HG03521 (cell line): ENCODE data around the gene KLHDC3.

Source experiments
- ATAC-seq: cut with Tn5 transposase; IDR thresholded peaks from one replicate; pipeline ENCODE4 v1.9.1; 2021; ENCODE audit warnings: mild to moderate bottlenecking, moderate library complexity; ENCODE audit not compliant: unreplicated experiment

Gene KLHDC3

DNA sequence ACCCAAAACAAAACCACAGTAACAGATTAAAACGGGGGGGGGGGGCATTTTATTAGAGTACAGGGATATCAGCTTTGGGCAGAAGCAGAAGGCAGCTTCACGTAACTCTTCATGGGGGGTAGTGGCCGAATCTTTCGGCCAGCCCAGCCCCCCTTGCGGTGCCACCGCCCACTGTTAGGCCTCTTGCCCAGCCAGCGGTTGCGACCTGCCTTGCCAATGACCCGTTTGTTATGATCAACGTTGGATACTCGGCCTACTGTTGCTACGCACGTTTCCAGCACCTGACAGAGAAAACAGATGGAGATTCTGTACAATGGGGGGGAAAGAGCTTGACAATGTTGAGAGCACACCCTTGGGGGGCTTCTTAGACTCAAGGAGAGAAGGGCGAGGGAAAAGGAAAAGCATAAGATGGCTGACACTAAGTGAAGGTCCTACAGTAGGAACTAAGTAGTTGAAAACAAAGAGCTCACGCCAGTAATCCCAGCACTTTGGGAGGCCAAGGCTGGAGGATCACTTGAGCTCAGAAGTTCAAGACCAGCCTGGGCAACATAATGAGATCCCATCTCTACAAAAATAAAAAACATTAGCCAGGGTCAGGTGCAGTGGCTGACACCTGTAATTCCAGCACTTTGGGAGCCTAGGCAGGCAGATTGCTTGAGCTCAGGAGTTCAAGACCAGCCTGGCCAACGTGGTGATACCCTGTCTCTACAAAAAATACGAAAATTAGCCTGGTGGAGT is 40.3 kb downstream of the KLHDC3 start:
- ATAC-seq, result no peak

DNA sequence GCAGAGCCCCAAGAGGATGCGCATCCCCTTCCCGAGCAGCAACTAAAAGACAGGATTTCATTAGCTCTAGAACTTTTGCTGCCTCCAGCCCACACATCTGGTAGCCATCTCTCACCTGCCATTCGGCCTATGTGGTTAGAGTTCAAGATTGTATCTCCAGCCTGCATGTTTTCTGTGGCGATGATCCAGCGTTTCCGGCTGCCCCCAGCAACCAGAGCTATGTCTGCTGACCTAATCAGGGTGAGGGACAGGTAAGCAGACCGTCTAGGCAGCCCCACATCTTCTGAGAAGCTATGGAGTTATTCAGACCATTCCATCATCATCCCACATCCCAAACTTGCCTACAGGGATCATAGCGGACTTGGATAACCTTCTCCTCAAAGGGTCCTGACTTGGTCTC is 41.9 kb downstream of the KLHDC3 start:
- ATAC-seq, result no peak

DNA sequence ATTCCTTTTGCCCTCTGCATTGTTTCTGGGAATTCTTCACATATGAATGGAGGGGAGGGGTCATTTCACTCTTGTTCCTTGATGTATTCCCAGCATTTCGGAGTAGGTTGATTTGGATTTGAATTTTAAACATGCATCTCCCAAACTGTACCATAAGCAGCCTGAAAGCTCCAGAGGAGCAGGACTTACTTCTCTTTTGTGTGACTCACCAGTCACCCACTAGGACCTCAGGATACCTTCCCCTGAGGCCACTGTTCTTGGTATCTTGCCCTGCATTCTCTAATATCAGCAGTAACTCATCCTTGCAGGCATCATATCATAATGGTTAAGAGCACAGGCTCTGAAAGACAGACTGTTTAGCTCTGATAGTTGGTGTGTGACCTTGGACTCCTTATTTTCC is 44.5 kb downstream of the KLHDC3 start:
- no peak for ATAC-seq

DNA sequence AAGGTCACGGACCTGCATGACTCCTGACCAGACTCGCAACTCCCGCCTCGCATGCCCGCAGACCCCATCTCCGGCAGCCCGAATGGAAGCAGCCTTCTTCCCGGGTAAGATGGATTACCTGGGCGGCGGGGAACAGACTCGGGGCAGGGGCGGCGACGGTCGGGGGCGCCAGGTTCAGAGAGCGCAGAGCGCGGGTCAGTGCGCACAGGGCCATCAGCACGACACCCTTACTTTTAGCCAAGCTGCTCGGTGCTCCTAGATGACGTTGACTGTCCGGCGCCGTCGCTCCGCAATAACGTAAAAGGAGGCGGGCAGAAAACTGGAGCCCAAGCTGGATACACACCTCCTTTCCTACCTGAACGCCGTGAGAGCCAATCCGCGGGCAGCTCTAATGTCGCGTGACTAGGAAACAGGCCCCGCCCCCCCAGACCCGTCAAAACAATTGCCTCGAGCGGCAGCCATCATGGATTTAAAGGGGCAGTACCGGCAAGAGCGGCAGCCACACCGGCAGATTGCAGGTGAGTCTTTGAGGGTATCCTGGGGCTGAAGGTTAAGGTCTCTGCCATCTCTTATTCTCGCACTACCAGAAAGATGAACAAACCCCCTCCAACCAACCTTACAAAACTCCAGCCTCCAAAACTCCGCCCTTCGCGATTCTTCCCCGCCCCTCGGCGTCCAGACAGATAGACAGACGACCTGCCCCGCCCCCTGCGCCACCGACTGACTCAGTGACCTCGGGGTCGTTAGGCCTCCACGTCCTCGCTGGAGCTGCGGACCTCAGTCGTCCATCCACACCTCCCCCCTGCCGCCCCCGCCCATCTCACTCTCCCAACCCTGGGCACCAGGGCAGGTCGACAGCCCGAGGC is 45.4 kb downstream of the KLHDC3 start, which contains the start of the genes KLC4 and MRPL2:
Gene KLC4, plus strand, starts transcription at position 464 of the 866 bp plus-strand sequence. CDS start 1,705 bp downstream, outside the sequence.
Gene MRPL2, minus strand, starts transcription at position 267 of the 866 bp plus-strand sequence. Its CDS starts 53 bp downstream, at position 214.
- ATAC-seq, result peak; percentile 91

DNA sequence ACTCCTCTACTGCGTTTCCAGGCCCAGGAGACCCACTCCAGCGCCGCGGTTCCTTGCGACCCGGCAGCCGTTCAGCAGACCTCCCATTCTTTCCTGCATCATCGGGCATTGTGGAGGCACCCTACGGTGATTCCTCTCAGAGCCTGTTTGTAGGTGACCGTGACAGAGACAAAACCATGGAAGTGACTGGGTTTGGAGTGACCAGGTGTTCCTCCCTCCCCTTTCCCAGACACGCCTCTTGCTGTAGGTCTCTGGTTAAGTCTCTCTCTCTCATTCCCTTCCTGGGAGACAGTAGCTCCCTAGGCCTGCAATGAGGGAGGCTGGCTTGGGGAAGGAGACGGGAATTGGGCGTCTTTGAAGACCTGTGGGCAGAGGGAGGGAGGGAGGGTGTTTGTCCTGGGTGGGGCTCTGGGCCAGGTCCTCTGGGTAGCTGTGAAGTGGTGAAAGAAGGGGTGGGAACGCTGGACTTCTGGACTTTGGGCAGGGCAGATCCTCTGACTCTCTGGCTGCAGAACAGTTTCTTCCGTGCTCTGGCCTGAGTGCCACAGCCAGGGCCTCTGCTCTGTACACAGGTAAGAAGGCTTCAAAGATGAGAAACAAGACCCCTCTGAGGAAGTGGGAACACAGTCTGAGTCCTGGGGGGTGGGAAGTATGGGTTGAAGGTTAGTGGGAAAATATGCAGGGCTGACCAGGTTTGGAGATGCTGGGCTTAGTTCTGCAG is 46.1 kb downstream of the KLHDC3 start:
- no peak for ATAC-seq

DNA sequence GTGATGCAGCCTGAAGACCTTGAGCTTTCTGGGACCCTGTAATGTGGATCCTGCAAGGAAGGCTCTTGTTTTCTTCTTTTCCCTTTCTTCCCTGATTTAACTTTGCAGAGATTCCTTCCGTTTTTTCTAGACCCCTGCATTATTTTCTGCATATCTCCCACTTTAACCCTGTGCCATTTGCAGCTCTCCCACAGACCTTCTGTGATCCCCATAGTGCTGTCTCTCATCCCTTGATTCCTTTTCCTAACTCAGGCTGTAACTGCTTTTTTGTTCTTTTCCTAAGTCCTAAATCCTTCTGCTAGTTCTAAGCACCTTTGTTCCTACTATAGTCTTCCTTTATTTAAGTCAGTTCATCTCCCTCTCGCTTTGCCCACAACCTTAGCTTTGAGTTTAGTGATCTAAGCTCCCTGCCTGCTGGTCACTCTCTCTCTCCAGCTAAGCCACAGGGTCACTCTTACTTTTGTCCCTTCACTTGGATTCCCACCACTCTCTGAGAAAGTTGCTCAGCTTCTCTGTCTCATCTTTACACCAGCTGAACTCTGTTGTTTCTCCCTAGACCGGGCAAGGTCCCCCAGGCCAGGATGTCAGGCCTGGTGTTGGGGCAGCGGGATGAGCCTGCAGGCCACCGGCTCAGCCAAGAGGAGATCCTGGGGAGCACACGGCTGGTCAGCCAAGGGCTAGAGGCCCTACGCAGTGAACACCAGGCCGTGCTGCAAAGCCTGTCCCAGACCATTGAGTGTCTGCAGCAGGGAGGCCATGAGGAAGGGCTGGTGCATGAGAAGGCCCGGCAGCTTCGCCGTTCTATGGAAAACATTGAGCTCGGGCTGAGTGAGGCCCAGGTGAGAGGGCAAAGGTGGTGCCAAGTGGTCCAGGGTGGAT is 46.9 kb downstream of the KLHDC3 start:
- ATAC-seq, result no peak

DNA sequence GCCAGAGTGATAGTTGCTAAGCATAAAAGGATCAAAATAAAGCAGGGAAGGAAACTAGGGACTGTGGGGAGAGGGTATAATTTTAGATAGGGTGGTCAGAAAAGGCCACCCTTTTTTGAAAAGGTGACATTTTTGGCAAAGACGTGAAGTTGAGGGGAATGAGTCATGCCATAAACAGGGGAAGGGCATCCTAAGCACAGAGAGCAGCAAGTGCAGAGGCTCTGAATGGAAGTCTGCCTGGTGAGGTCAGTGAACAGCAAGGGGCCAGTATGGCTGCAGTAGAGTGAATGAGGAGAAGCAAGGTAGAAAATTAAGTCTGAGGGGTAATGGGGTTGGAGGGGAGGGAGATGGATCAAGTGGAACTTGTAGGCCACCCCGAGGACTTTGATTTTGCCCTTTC is 47.8 kb downstream of the KLHDC3 start:
- no peak for ATAC-seq

DNA sequence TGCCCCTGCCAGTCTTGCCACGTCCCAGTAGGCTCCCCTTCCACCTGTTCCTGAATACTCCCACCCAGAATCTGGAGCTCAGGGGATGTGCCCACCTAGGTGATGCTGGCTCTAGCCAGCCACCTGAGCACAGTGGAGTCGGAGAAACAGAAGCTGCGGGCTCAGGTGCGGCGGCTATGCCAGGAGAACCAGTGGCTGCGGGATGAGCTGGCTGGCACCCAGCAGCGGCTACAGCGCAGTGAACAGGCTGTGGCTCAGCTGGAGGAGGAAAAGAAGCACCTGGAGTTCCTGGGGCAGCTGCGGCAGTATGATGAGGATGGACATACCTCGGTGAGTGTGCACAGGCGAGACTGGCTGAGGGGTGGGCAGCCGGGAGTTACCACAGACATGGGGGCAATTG is 48.8 kb downstream of the KLHDC3 start:
- ATAC-seq, result no peak

DNA sequence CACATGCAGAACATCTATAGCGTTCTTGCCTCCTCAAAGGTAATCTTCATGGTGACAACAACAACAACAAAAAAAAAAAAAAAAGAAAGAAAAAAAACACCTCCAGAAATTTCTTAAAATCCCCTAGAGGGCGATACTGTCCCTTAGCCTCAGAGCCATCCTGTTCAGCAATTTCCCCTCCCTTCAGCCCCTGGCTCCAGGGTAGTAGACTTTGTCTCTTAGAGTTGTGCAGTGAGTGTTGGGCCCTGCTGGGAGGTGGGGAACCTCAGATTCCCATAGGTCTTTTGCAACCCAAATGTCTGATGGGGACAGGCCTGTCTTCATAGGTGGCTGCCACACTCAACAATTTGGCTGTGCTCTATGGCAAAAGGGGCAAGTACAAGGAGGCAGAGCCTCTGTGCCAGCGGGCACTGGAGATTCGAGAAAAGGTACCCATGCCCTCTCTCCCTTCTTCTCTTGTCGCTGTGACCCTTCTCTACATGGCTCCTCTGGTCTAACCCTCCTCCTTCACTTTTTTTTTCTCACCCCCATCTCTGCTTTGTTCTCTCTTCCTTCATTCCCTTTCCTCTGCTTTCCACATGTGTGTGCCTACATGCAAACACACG is 56.1 kb downstream of the KLHDC3 start:
- no peak for ATAC-seq
